Endodermal cell (in vitro differentiated cells): ENCODE data around the gene LAMA2. TPM values are rescaled to one million over a fixed set of nuclear protein-coding genes. Genes with fewer than 3 reads are reported as not detected.

Source experiments
- DNase-seq: peaks from one replicate; pipeline ENCODE4 v3.0.0-alpha.2; 2017
- H3K27ac ChIP-seq: 2 replicates; pipeline ENCODE4 v1.5.1; 2013; ENCODE audit warnings: mild to moderate bottlenecking, low read depth, low read length, moderate library complexity
- H3K27me3 ChIP-seq: 2 replicates; pipeline ENCODE4 v1.6.1; 2013; ENCODE audit warnings: mild to moderate bottlenecking, low read length, moderate library complexity; ENCODE audit not compliant: insufficient read depth, control insufficient read depth, poor library complexity, severe bottlenecking
- H3K36me3 ChIP-seq: 2 replicates; pipeline ENCODE4 v1.7.0; 2013; ENCODE audit warnings: mild to moderate bottlenecking, low read length, moderate library complexity; ENCODE audit not compliant: control insufficient read depth, insufficient read depth
- H3K4me1 ChIP-seq: one replicate; pipeline ENCODE4 v1.7.0; 2013; ENCODE audit warnings: low read length; ENCODE audit not compliant: control insufficient read depth, insufficient read depth
- H3K4me3 ChIP-seq: 2 replicates; pipeline ENCODE4 v1.5.1; 2013; ENCODE audit warnings: mild to moderate bottlenecking, low read length, moderate library complexity
- H3K9ac ChIP-seq: 2 replicates; pipeline ENCODE4 v1.6.1; 2013; ENCODE audit warnings: mild to moderate bottlenecking, low read length, moderate library complexity; ENCODE audit not compliant: poor library complexity, severe bottlenecking; ENCODE audit errors: extremely low read depth
- H3K9me3 ChIP-seq: 2 replicates; pipeline ENCODE4 v1.6.1; 2013; ENCODE audit warnings: mild to moderate bottlenecking, low read length, moderate library complexity; ENCODE audit not compliant: control insufficient read depth
- H3K27ac Mint-ChIP-seq: 2 replicates; pipeline ENCODE4 v1.8.0; 2020; ENCODE audit warnings: mixed read lengths
- H3K27me3 Mint-ChIP-seq: 2 replicates; pipeline ENCODE4 v1.8.0; 2021; ENCODE audit warnings: mild to moderate bottlenecking, mixed read lengths; ENCODE audit not compliant: insufficient read depth
- H3K36me3 Mint-ChIP-seq: 2 replicates; pipeline ENCODE4 v1.8.0; 2020; ENCODE audit warnings: low read depth, mixed read lengths
- H3K4me1 Mint-ChIP-seq: 2 replicates; pipeline ENCODE4 v1.8.0; 2020; ENCODE audit warnings: mixed read lengths
- H3K4me3 Mint-ChIP-seq: 2 replicates; pipeline ENCODE4 v1.8.0; 2020; ENCODE audit warnings: mild to moderate bottlenecking, moderate library complexity, mixed read lengths
- H3K9me3 Mint-ChIP-seq: 2 replicates; pipeline ENCODE4 v1.8.0; 2020; ENCODE audit warnings: mild to moderate bottlenecking, mixed read lengths
- WGBS, 2 experiments: methylation state at CpG; one replicate each; pipeline versions ENCODE4 v1.1.5 to v1.1.7; 2013; ENCODE audit warnings: missing lambda C conversion rate in 2 of 2, mixed read lengths in 1 of 2; ENCODE audit not compliant: insufficient coverage in 1 of 2, insufficient read length in 1 of 2; 5-methylcytosine and 5-hydroxymethylcytosine counted together
- total RNA-seq, 2 donors: library from RNA; stranded (reverse); fragmentation: NEBNext Ultra II Directional in 1 of 2; extraction: Animal tissue kit (Norgen Biotek cat#: 25700) in 1 of 2; gene quantifications; 2 replicates in 1 of 2; 3 replicates in 1 of 2; pipeline ENCODE4 v1.2.1, GENCODE V29; 2021
- TF ChIP-seq, protein P1 (sequence below): fragments of 200-600 bp; sonication (generic); conservative IDR thresholded peaks from 2 replicates; pipeline ENCODE4 v1.5.0; 2021; ENCODE audit warnings: antibody characterized with exemption, mild to moderate bottlenecking

Gene LAMA2
- total RNA-seq, 2 donors from 2014 or later: 2.3 to 4.1 TPM

DNA sequence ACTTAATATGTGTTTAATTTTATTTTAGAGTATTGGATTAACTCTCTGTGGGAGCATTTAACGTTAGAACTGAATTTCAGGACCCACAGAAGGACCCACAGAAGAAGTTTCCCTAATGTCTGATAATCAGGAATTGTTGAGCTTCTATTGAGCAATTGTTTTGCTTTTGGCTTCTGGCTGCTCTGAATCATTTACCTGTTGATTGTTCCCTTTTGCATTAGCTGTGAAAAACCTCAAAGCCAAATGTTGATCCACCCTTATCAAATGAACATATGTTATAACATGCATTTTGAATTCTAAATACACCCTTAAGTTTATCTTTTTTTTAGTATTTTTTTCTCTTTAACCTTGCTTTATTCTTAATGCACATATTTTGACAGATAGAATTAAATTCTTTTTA is 393.5 kb downstream of the LAMA2 start:
- Histone ChIP-seq H3K4me1 (no peaks in the 10 kb centered on the region), H3K27ac (no peak overlapping the region), H3K36me3 (no peaks in the 10 kb centered on the region), H3K27me3 (no peaks in the 10 kb centered on the region), H3K9me3 (no peaks in the 10 kb centered on the region), H3K4me3 (no peak overlapping the region), H3K9ac (no peak overlapping the region)
- Mint-ChIP-seq H3K27ac (no peak overlapping the region), H3K4me3 (no peak overlapping the region), H3K9me3 (no peaks in the 10 kb centered on the region), H3K4me1 (peaks cover 6% of the 10 kb centered on the region), H3K36me3 (no peaks in the 10 kb centered on the region), H3K27me3 (no peaks in the 10 kb centered on the region)
- 63 to 81% methylated on average over 1 of the region's 1 CpG for whole genome bisulfite sequencing, 2 experiments
- TF ChIP-seq, protein P1, sequence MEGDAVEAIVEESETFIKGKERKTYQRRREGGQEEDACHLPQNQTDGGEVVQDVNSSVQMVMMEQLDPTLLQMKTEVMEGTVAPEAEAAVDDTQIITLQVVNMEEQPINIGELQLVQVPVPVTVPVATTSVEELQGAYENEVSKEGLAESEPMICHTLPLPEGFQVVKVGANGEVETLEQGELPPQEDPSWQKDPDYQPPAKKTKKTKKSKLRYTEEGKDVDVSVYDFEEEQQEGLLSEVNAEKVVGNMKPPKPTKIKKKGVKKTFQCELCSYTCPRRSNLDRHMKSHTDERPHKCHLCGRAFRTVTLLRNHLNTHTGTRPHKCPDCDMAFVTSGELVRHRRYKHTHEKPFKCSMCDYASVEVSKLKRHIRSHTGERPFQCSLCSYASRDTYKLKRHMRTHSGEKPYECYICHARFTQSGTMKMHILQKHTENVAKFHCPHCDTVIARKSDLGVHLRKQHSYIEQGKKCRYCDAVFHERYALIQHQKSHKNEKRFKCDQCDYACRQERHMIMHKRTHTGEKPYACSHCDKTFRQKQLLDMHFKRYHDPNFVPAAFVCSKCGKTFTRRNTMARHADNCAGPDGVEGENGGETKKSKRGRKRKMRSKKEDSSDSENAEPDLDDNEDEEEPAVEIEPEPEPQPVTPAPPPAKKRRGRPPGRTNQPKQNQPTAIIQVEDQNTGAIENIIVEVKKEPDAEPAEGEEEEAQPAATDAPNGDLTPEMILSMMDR: no peak
- DNase-seq: no peak

DNA sequence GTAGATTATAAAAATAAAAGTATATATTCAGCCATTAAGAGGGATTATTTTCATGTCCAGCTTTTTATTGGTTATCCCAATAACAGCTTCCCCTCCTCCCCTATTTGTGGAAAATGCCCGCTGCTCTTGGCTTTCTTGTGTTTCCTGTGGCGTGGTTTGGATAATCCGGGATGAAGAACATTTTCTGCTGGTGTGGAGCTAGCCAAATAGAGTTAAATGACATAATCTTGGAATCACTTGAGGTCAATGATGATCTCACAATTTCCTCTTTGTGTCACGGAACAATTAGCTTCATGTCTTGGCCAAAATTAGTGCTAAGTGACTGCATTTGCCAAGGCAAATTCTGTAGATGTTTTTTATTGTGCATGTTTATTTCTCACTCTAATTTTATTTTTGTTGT is 394.0 kb downstream of the LAMA2 start:
- Mint-ChIP-seq H3K36me3 (no peaks in the 10 kb centered on the region), H3K9me3 (no peaks in the 10 kb centered on the region), H3K27me3 (no peaks in the 10 kb centered on the region), H3K27ac (no peak overlapping the region), H3K4me1 (peaks cover 6% of the 10 kb centered on the region), H3K4me3 (no peak overlapping the region)
- H3K4me1 ChIP-seq: no peaks in the 10 kb centered on the region
- 90 to 98% methylated on average over 2 to 4 of the region's 4 CpGs for WGBS, 2 experiments
- no peaks in the 10 kb centered on the region for H3K9me3 ChIP-seq
- no peak overlapping the region for H3K27ac ChIP-seq
- no peaks in the 10 kb centered on the region for H3K36me3 ChIP-seq
- DNase-seq: no peak
- no peak overlapping the region for H3K9ac ChIP-seq
- H3K27me3 ChIP-seq: no peaks in the 10 kb centered on the region
- no peak overlapping the region for H3K4me3 ChIP-seq
- TF ChIP-seq, protein P1: no peak

DNA sequence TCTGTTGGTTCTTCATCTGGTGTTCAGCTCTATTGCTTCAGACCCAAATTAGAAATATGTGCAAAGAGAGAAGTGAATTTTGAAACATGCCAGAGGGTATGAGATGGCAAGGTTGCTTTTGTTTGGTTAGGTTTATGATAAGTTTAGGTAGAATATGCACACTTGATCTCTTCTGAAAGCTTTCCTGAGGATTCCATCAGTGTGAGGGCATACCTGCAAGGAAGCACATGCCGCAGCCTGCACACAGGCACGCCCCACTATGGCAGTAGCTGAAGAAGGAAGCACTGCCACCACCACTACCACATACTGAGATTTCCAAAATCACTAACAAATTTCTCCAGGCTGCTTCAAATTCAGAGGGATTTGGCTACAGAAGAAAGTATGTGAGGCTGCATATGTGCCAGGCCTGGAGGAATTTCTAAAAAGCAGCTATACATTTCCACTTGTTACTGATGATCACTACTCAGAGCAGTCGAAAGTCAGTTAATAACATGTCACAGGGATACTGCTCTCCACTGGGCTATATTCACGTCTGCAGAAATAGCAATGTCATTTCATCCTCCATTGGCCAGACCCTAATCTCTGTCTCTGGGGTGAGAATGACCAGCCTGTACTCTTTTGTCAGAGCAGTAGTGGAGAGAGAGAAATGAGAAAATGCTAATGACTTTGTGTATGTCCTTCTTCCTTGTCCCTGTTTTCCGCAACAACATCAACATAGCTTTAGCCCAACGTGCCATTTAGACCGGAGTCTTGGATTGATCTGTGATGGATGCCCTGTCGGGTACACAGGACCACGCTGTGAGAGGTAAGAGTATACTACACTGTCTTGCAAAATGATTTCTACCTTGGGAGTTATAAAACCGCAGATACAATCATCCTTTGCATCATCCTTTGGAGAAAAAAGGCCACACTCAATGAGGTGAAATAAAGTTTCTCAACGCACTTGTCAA is 396.7 kb downstream of the LAMA2 start:
- Mint-ChIP-seq H3K27ac (no peak overlapping the region), H3K27me3 (no peaks in the 10 kb centered on the region), H3K9me3 (no peaks in the 10 kb centered on the region), H3K4me3 (no peak overlapping the region), H3K36me3 (no peaks in the 10 kb centered on the region), H3K4me1 (peaks cover 8% of the 10 kb centered on the region)
- H3K9me3 ChIP-seq: no peaks in the 10 kb centered on the region
- no peaks in the 10 kb centered on the region for H3K36me3 ChIP-seq
- no peak overlapping the region for H3K27ac ChIP-seq
- no peaks in the 10 kb centered on the region for H3K27me3 ChIP-seq
- 74 to 89% methylated on average over 5 to 10 of the region's 11 CpGs for WGBS, 2 experiments
- H3K9ac ChIP-seq: no peak overlapping the region
- TF ChIP-seq, protein P1: no peak
- no peak overlapping the region for H3K4me3 ChIP-seq
- H3K4me1 ChIP-seq: no peaks in the 10 kb centered on the region
- no peak for DNase-seq
